Measurements from ENCODE around the gene RAD23A.
"Not testable (repeated sequence)": the region's sequence is repeated elsewhere in the genome, so short reads cannot be mapped to it uniquely, and the experiment has no call there.

Gene RAD23A

DNA sequence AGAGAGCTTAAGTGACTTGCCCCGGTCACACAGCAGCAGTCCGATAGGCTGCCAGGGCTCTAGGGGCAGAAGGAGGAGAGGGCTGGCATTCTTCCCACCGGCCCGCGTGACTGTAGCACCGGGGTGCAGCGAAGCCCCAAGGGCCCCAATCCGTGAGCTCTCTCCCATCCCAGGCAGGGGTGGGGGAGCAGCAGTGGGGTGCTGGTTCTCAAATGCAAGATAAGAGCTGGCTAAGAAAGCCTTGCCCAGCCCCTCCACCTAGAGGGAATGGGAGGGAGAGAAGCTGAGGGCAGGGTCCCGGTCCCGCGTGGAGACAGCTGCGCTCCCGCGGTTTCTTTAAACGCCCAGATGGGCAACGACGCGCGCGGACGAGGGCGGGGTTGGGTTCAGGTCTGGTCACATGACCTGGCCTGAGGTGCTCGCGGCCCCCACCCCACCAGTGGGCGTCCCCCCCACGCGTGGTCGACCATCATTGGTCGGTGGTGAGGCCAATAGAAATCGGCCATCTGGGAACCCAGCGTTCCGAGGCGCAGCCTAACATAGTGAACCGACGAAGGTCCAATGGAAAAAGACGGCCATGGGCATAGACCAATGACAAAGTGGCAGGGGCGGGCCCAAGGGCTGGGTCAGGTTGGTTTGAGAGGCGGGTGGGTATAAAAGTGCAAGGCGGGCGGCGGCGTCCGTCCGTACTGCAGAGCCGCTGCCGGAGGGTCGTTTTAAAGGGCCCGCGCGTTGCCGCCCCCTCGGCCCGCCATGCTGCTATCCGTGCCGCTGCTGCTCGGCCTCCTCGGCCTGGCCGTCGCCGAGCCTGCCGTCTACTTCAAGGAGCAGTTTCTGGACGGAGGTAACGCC lies 7.5 kb upstream of the RAD23A start, which contains the start of gene CALR:
Gene CALR (plus strand): TSS at position 683 of the 852 bp plus-strand sequence. CDS start 71 bp downstream, at position 754.
- peak; percentile 100 for DNase-seq

DNA sequence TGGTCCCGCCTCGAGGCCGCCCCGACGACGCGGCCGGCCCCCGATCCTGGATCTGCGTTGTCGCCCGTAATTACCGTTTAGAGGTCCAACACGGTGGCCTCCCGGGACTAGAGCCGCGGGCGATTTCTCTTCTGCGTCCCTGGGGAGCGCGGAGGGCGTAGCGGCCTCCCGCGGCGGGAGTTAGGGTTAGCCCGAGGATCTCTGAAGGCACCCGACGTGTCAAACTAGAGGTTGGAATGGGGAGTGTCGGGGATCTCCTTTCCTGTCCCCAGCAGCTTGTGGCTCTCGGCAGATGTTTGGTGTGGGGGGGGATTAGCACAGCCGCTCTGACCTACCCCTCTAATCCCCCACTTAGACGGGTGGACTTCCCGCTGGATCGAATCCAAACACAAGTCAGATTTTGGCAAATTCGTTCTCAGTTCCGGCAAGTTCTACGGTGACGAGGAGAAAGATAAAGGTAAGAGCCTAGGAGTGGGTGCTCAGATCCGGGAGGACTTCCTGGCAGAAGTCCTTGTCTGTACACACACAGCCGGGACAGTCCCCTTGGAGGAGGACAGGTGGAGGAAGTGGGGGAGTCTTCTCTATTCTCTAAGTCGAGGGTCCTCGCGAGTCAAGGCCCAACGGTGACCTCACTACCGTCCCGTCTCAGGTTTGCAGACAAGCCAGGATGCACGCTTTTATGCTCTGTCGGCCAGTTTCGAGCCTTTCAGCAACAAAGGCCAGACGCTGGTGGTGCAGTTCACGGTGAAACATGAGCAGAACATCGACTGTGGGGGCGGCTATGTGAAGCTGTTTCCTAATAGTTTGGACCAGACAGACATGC lies 6.7 kb upstream of the RAD23A start:
- DNase-seq: peak; percentile 48

- no peak for DNase-seq
Measured at GRCh38 chr19:12939975-12940423, 5.7 kb upstream of the RAD23A start.

DNA sequence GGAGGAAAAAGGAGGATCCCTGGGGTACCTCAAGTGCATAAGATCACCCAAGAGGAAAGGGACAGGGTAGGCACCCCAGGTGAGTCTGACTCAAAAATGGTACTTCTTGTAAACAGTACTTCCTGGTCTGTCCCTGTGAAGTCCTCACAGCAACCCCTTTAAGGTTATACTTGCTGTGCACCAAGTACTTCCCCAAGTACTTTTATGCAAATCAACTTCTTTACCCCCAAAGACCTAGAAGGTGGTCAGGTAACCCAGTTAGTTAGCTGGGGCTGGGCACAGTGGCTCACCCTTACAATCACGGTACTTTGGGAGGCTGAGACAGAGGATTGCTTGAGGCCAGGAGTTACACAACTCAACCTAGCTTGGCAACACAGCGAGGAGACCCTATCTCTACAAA lies 4.8 kb upstream of the RAD23A start:
- no peak for DNase-seq

DNA sequence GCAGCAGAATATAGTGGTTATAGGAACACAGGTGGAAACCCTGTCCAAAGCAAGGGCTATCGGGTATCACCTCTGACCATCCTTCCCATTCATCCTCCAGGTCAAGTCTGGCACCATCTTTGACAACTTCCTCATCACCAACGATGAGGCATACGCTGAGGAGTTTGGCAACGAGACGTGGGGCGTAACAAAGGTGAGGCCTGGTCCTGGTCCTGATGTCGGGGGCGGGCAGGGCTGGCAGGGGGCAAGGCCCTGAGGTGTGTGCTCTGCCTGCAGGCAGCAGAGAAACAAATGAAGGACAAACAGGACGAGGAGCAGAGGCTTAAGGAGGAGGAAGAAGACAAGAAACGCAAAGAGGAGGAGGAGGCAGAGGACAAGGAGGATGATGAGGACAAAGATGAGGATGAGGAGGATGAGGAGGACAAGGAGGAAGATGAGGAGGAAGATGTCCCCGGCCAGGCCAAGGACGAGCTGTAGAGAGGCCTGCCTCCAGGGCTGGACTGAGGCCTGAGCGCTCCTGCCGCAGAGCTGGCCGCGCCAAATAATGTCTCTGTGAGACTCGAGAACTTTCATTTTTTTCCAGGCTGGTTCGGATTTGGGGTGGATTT lies 2.1 kb upstream of the RAD23A start:
- no peak for DNase-seq

GRCh38 chr19:12944104-12944674 lies 1.5 kb upstream of the RAD23A start:
- no peak for DNase-seq

- peak; percentile 52 for DNase-seq
Measured at GRCh38 chr19:12946092-12946721, 545 bp downstream of the RAD23A start.

- no peak for DNase-seq
Measured at GRCh38 chr19:12946731-12947496, 1.3 kb downstream of the RAD23A start.

DNA sequence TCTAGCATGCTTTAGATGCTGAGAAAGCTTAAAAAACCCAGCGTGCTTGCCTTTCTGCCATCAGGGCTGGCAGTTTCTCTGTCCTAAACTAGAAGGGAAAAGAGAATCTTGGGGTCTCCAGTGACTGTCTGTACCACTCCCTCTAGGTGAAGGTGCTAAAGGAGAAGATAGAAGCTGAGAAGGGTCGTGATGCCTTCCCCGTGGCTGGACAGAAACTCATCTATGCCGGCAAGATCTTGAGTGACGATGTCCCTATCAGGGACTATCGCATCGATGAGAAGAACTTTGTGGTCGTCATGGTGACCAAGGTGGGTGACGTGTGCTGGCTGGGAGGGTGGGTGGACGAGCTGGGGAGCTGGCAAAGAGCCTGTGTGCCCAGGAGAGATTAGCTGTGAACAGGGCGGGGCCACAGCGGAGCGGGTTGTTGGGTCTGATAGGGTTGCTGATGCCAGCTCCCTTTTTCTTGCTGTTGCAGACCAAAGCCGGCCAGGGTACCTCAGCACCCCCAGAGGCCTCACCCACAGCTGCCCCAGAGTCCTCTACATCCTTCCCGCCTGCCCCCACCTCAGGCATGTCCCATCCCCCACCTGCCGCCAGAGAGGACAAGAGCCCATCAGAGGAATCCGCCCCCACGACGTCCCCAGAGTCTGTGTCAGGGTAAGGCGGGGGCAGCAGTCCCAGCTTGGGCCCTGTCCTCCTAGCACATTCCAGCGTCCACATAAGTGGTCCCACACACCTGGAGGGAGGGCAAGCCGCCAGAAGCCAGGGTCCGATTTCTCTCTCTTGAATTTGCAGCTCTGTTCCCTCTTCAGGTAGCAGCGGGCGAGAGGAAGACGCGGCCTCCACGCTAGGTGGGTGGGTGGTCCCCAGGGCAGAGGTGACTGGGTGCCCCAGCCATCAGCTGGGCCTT lies 2.3 kb downstream of the RAD23A start:
- no peak for DNase-seq

- no peak for DNase-seq
Measured at GRCh38 chr19:12948612-12949362, 3.1 kb downstream of the RAD23A start.

GRCh38 chr19:12949363-12950283 lies 4.0 kb downstream of the RAD23A start:
- no peak for DNase-seq

DNA sequence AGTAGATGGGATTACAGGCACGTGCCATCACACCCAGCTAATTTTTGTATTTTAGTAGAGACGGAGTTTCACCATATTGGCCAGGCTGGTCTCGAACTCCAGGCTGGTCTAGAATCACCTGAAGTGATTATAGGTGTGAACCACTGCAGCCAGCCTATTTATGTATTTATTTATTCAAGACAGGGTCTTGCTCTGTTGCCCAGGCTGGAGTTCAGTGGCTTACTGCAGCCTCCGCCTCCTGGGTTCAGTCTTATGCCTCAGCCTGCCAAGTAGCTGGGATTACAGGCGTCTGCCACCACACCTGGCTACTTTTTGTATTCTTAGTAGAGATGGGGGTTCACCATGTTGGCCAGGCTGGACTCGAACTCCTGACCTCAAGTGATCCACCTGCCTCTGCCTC lies 6.4 kb downstream of the RAD23A start:
- not testable (repeated sequence) for DNase-seq

DNA sequence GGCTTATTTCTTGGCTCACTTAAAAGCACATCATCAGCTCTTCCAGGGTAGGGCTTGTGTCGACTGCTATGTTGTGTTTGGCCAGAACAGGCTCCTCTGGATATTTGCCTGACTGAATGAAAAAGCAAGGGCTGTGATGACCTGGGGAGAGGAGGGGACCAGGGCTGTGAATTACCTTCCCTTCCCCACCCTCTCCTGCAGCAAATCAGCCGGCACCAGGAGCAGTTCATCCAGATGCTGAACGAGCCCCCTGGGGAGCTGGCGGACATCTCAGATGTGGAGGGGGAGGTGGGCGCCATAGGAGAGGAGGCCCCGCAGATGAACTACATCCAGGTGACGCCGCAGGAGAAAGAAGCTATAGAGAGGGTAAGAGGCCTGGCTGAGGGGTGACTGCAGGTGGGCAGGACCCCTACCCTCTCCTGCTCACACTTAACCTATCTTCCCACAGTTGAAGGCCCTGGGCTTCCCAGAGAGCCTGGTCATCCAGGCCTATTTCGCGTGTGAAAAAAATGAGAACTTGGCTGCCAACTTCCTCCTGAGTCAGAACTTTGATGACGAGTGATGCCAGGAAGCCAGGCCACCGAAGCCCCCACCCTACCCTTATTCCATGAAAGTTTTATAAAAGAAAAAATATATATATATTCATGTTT lies 7.0 kb downstream of the RAD23A start:
- DNase-seq: no peak

DNA sequence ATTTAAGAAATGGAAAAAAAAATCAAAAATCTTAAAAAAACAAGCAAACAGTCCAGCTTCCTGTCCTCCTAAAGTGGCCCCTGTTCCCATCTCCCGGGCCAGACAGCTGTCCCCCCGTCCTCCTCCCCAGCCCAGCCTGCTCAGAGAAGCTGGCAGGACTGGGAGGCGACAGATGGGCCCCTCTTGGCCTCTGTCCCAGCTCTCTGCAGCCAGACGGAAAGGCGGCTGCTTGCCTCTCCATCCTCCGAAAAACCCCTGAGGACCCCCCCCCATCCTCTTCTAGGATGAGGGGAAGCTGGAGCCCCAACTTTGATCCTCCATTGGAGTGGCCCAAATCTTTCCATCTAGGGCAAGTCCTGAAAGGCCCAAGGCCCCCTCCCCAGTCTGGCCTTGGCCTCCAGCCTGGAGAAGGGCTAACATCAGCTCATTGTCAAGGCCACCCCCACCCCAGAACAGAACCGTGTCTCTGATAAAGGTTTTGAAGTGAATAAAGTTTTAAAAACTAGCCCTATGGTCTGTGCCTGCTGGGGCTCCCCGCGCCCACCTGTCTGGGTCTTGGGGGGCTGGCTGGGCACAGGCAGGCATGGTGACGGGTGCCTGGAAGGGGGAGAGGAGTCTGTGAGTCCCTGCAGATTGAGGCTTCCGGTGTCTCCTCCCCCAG lies 7.6 kb downstream of the RAD23A start:
- DNase-seq: no peak

DNA sequence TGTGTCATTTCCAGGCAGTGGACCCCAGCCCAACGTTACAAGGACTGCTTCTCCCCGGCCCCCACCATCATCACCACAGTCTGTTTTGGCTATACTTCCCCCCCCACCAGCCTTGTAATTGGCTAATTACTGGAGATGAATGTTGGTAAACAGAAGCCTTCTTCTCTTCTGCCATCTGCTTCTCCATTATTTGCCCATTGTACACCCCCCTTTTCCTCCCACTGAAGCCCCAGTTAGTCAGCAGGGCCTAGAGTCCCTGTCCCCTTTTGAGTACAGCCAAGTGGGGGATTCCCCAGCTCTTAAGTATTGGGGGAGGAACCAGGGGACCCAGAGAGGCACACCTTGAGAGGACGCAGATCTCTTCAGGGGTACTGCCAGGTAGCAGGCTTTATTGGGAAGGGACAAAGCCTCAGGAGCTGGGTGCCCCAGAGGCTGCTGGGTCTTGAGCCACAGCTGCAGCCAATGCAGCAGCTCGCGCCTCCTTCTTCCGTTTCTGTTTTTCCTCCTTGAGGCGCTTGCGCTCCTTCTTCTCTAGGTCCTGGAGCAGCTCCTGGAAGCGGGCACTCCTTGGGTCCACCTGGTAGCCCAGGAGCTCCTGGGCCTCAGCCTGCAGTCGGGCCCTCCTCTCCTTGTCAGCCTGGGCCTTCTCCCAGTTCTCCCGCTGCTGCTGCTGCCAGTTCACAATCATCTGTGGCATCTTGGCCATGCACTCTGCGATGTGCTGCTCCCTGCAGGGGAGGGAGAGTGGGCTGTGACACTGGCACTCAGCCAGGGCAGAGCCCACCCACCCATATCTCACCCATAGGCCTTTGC lies 8.3 kb downstream of the RAD23A start:
- no peak for DNase-seq

DNA sequence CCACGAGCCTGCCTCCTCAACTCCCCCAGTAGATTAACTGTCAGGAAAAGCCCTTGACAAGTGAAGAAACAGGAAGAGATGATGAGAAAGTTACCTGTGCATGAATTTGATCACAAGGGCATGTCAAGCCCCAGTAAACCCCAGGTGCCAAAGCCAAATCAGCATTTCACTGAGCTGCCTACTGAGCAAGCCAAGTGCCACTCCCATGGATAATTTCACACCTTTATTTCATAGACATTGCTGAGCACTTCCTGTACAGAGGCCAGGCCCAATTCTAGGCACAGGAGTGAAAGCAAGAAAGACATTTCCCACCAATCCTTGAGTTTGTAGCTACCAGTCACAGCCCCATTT lies 8.9 kb downstream of the RAD23A start:
- DNase-seq: no peak

DNA sequence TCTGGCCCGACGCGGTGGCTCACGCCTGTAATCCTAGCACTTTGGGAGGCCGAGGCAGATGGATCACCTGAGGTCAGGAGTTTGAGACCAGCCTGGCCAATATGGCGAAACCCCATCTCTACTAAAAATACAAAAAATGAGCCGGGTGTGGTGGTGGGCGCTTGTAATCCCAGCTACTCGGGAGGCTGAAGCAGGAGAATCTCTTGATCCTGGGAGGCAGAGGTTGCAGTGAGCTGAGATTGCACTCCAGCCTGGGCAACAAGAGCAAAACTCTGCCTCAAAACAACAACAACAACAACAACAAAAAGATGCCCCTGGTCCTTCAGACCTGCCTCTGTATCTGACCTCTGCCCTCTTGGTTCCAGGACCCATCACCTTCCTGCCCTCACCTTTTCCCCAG lies 9.9 kb downstream of the RAD23A start:
- not testable (repeated sequence) for DNase-seq
